K562 treated with DMSO at 1 percent for 4 hours (cell line): Measurements from ENCODE around the gene CSGALNACT2. TPM values are rescaled to one million over a fixed set of nuclear protein-coding genes. Genes with fewer than 3 reads are reported as not detected.

Source experiments
- total RNA-seq: library from RNA; unstranded; fragments of 300-600 nt; gene quantifications from 2 replicates; pipeline ENCODE4 v1.2.3, GENCODE V29; 2022; ENCODE audit not compliant: insufficient read depth

The CSGALNACT2 gene
- 6.2 and 6.5 TPM in 2 replicates for total RNA-seq

DNA sequence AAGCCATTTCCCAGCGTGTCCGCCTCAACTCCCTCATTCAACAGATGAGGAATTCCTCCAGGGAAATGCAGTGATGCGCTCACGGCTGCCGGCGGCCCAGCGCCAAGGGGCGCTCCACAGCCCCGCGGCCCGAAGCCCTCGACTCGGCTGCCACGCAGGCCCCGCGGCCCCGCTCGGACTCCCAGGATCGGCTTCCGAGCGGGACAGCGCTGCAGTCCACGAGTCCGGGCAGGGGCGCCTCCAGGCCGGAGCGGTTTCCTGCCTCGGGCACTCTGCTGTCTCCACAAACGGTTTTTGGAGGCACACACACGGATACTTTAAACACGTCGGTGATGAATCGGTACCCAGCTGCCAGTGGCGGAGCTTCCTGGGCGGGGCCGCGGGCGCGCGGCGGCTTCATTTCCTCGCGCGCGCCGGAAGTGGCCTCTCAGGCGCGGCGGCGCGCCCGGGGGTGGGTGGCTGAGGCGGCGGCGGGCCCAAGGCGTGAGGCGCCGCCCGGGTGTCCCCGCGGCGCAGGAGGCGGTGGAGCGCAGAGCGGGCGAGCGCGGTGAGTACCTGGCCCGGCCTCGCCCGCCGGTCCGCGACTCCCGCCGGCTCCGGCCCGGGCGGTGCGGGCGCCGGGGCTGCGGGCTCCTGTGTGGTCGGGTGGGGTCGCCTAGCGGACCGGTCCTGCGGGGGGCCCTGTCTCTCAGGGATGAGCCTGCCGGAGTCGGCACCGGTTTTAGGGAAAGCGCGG lies at the start of gene CSGALNACT2:
Gene CSGALNACT2, plus strand, starts transcription at position 425 of the 736 bp plus-strand sequence. CDS start 16,705 bp downstream, outside the sequence.

Other genes with a start within 250 kb of the CSGALNACT2 start
- gene RET, start 61.4 kb upstream of the CSGALNACT2 start, total RNA-seq: not detected in 2 replicates
- gene RASGEF1A, start 128.6 kb downstream of the CSGALNACT2 start, total RNA-seq: 1.7 and 2.7 TPM in 2 replicates
- gene FXYD4, start 233.2 kb downstream of the CSGALNACT2 start, total RNA-seq: not detected in 2 replicates